GM18505 (cell line): ENCODE measurements around the gene PRKCQ.

Source experiments
- ATAC-seq: cut with Tn5 transposase; IDR thresholded peaks from one replicate; pipeline ENCODE4 v1.9.1; 2021; ENCODE audit not compliant: unreplicated experiment
- POLR2A ChIP-seq: IDR thresholded peaks from 4 replicates; pipeline ENCODE4 v1.6.1; 2011; ENCODE audit warnings: borderline replicate concordance; ENCODE audit not compliant: insufficient read depth, insufficient read length; ENCODE audit errors: extremely low read depth

The PRKCQ gene

DNA sequence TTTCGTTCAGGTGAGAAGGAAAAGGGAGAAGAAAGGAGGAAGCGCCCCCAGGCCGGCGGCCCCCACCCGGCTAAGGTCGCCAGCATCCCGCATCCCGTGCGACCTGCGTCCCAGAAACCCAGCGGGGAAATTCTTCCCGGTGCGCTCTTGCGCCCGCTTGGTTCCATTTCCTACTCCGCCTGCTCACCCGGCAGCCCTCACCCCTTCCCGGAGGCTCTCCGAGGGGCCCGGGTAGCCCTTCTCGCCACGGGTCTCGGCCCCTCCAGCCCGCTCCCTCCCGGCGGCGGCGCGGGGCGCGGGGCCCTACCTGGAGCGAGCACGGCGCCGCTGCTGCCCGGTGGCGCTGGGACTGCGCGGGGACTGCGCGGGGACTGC lies at the start of gene PRKCQ:
Gene PRKCQ (minus strand): TSS at position 373 of the 375 bp plus-strand sequence. CDS start 65,141 bp downstream, outside the sequence.
- TF ChIP-seq POLR2A = no peak
- peak; percentile 35 for ATAC-seq

DNA sequence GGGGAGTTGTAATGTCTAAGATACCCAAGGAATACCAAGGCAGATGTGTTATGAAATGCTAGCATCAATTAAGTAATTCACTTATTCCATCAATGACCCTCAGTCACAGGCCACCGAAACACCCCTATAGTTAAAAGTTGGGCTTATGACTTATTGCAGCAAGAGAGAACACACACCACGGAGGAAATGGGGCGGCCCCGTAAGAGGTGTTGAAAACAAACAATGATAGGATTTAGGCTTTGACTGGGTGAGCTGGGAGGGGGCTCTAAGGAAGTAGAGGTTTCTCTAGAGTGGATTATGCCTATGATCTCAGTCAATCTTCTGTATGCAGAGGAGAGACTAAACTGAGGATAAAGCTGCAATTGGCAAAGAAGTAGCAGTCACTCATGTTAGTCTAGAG lies 45.4 kb upstream of the PRKCQ start:
- ATAC-seq = no peak
- no peak for TF ChIP-seq POLR2A

DNA sequence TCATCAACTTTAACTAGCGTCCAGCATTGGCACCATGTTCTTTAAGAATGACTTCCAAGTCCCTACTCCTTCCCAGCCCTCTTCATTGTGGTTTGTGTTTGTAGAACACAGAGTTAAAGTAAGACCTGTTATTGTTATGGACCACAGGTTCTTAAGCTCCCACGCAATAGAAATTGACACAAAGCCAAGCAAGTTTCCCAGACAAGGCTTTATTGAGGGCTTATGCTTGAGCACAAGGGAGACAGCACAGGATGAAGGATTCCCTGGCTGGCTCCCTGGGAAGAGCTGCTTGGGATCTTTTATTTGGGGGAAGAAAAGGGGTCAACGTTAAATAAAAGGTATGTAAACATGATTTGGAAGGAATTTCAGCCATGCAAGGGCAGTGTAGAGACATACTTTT lies 44.3 kb upstream of the PRKCQ start:
- ATAC-seq = no peak
- no peak for TF ChIP-seq POLR2A

- no peak for ATAC-seq
- TF ChIP-seq POLR2A = no peak
Measured at GRCh38 chr10:6622921-6623320, 42.8 kb upstream of the PRKCQ start.

DNA sequence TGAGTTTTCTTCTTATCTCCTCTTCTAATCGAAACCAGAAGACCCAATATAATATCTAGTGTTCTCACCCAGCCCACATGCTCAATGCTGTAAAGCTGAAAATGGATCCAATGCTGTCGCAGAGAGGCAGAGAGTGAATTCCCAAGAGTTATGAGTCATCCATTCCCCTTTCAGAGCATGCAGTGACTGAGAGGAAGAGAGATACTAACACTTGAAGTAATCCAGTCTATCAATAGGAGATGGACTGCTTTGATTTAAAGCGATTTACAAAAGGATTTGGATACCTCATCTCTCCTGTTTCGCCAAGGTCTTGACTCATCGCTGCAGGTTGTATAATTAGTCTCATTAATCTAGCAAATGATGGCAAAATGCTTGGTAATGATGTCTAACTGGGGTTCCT lies 41.5 kb upstream of the PRKCQ start:
- ATAC-seq = no peak
- no peak for TF ChIP-seq POLR2A

DNA sequence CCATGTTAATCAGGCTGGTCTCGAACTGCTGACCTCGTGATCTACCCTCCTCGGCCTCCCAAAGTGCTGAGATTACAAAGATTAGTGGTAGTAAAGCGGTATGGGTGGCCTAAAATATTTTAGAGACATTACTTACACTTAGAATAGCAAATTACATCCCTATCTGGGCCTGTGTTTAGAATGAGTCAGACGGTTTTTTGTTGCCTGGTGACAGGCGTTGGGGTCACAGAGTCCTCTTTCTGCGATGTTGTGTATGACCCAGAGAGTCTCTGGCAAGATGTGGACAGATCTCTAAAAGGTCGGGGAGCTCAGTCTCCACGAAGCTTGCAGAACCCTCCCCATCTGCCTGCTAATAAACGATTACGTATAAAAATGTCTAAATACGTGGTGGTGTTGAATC lies 39.6 kb upstream of the PRKCQ start:
- ATAC-seq = no peak
- TF ChIP-seq POLR2A = no peak

GRCh38 chr10:6618340-6618739 lies 38.3 kb upstream of the PRKCQ start:
- ATAC-seq = no peak

GRCh38 chr10:6617309-6618076 lies 37.4 kb upstream of the PRKCQ start:
- TF ChIP-seq POLR2A = no peak
- no peak for ATAC-seq

More at GRCh38 chr10:6618340-6618739, 38.3 kb upstream of the PRKCQ start:
- TF ChIP-seq POLR2A = no peak

- no peak for TF ChIP-seq POLR2A
- no peak for ATAC-seq
Measured at GRCh38 chr10:6615971-6616370, 35.9 kb upstream of the PRKCQ start.

- no peak for TF ChIP-seq POLR2A
- ATAC-seq = no peak
Measured at GRCh38 chr10:6612371-6612770, 32.3 kb upstream of the PRKCQ start.

GRCh38 chr10:6610647-6611046 lies 30.6 kb upstream of the PRKCQ start:
- no peak for TF ChIP-seq POLR2A
- no peak for ATAC-seq

GRCh38 chr10:6609625-6610024 lies 29.5 kb upstream of the PRKCQ start:
- TF ChIP-seq POLR2A = no peak
- no peak for ATAC-seq

GRCh38 chr10:6607778-6608177 lies 27.7 kb upstream of the PRKCQ start:
- ATAC-seq = no peak
- no peak for TF ChIP-seq POLR2A

DNA sequence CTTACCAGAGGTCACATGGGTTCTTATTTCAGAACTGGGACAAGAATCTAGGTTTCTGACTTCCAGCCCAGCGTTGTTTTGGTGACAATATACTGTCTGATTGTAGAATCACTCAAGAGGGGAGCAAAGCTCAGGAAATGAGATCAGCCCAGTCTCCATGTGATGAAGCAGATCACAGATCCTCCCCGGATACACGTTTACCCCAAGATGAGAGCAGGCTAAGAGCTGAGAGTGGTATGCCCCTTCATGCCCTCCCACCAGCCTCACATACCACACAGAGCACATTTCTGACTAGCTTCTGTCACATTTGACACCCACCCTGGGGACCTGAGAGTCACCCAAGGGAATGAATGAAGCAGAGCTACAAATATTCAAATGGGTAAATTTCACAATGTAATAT lies 27.1 kb upstream of the PRKCQ start:
- ATAC-seq = no peak
- no peak for TF ChIP-seq POLR2A
